ENCODE data around the gene P2RX2.

GRCh38 chr12:132577191-132577920 is 41.2 kb upstream of the P2RX2 start:
- TF ChIP-seq CTCF (conservative IDR thresholded peaks at IDR 0.05; ENCODE audit: low read depth in 2 of 2) (no peak), EZH2 (IDR thresholded peaks at IDR 0.05; ENCODE audit: low read depth, unreplicated experiment) (no peak), REST (IDR thresholded peaks at IDR 0.05; ENCODE audit: unreplicated experiment) (no peak), POLR2AphosphoS5 (IDR thresholded peaks at IDR 0.05; ENCODE audit: low read depth) (no peak), EZH2phosphoT487 (IDR thresholded peaks at IDR 0.05; ENCODE audit: unreplicated experiment) (no peak), NANOG (IDR thresholded peaks at IDR 0.05; ENCODE audit: borderline replicate concordance) (no peak), CREB1 (CRISPR knock-in tag; IDR thresholded peaks at IDR 0.05; ENCODE audit: low read depth) (no peak), JUNB (IDR thresholded peaks at IDR 0.05; ENCODE audit: unreplicated experiment) (no peak)
